ENCODE results near the gene MROH7. TPM values are rescaled to one million over a fixed set of nuclear protein-coding genes. Genes with fewer than 3 reads are reported as not detected.

MROH7 gene
- polyA plus RNA-seq, 3 donors = 1.1 TPM; not detected in 2

DNA sequence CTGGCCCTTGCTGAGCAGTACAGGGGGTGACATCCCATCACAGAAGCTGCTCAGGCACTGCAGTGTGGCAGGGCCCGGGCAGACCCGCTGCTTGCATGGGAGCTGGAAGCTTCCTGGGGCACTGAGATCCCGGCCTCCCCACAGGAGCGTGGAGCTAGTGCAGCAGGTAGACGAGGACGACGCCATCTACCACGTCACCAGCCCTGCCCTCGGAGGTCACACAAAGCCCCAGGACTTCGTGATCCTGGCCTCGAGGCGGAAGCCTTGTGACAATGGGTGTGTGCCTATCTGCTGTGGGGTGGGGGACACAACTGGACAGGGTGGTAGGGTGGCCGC, 34.6 kb upstream of the MROH7 start:
- intact Hi-C loops (cut with micrococcal nuclease) = no loop called here
- Mint-ChIP-seq H3K4me1 (peaks cover 2% of the 10 kb centered on the region), H3K9me3 (no peaks in the 10 kb centered on the region), H3K36me3 (peaks cover 3 to 23% of the 10 kb centered on the region in 2 donors), H3K27me3 (ENCODE audit: low read depth in 3 of 3) (no peaks in the 10 kb centered on the region), H3K4me3 (no peak overlapping the region), H3K27ac (peak overlapping the region in 1 of 7 donors; percentile 53)
- H3K4me3 ChIP-seq (replicated peaks in 1 of 3; ENCODE audit: low read depth in 2 of 3, low read length in 3 of 3) = no peak overlapping the region
- H2AFZ ChIP-seq (ENCODE audit: insufficient read depth, low read depth, low read length, poor library complexity, severe bottlenecking) = no peak overlapping the region
- no peak overlapping the region for H3K27ac ChIP-seq (ENCODE audit: low read depth in 1 of 2, low read length in 2 of 2)
- H3K9me3 ChIP-seq (replicated peaks in 1 of 2; ENCODE audit: control insufficient read depth in 1 of 2, insufficient read depth in 1 of 2, low read length in 2 of 2) = no peaks in the 10 kb centered on the region
- H3K9ac ChIP-seq (ENCODE audit: insufficient read depth, low read length, poor library complexity, severe bottlenecking) = no peak overlapping the region
- H3K4me2 ChIP-seq (replicated peaks; ENCODE audit: extremely low read depth, low read length, poor library complexity, severe bottlenecking) = no peak overlapping the region
- DNase-seq = no peak
- TF ChIP-seq, protein P1, sequence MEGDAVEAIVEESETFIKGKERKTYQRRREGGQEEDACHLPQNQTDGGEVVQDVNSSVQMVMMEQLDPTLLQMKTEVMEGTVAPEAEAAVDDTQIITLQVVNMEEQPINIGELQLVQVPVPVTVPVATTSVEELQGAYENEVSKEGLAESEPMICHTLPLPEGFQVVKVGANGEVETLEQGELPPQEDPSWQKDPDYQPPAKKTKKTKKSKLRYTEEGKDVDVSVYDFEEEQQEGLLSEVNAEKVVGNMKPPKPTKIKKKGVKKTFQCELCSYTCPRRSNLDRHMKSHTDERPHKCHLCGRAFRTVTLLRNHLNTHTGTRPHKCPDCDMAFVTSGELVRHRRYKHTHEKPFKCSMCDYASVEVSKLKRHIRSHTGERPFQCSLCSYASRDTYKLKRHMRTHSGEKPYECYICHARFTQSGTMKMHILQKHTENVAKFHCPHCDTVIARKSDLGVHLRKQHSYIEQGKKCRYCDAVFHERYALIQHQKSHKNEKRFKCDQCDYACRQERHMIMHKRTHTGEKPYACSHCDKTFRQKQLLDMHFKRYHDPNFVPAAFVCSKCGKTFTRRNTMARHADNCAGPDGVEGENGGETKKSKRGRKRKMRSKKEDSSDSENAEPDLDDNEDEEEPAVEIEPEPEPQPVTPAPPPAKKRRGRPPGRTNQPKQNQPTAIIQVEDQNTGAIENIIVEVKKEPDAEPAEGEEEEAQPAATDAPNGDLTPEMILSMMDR (IDR thresholded peaks at IDR 0.05) = no peak
- WGBS (ENCODE audit: insufficient coverage) = 100% methylated on average over 5 of the region's 13 CpGs
- H3K27me3 ChIP-seq (ENCODE audit: control insufficient read depth in 2 of 2, insufficient read depth in 2 of 2, low read length in 2 of 2) = no peaks in the 10 kb centered on the region
- H3K4me1 ChIP-seq (ENCODE audit: control insufficient read depth in 1 of 2, insufficient read depth in 2 of 2, low read length in 2 of 2) = no peaks in the 10 kb centered on the region
- H3K36me3 ChIP-seq (replicated peaks in 1 of 2; ENCODE audit: control insufficient read depth in 1 of 2, insufficient read depth in 2 of 2, low read length in 2 of 2) = peaks cover 0 to 2% of the 10 kb centered on the region in 2 donors
- no peaks in the 10 kb centered on the region for H3K79me2 ChIP-seq (ENCODE audit: insufficient read depth, low read length)
- no peaks in the 10 kb centered on the region for H4K20me1 ChIP-seq (ENCODE audit: insufficient read depth, low read length)

DNA sequence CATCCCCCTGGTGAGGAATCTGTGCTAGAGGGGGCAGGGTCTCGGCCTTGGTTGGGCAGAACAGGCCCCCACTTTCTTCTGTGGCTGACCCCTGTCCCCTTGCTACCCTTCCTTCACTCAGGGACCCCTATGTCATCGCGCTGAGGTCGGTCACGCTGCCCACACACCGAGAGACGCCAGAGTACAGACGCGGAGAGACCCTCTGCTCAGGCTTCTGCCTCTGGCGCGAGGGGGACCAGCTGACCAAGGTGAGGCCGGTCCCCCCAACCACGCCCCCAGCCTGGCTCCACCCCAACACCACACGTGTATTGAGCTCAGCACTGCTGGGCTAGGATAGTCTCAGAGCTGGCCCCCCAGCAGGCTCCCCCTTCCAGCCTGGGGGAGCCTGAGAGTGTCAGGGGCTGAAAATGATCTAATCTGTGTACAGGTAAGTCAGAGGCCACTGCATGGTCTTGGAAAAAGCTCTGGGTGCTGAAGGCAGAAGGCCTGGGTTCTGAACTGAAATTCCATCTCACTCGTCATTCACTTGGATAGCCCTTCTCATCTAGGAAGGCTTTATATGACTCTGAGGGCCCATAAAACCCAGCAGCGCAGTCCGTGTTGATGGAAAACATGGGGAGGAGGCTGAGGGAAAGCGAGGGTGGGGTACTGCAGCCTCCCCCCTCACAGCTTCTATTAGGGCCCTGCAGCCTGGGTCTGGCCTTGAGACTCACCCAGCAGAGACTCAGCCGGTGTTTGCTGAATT, 33.6 kb upstream of the MROH7 start:
- H3K4me1 Mint-ChIP-seq = peaks cover 2% of the 10 kb centered on the region
- peak overlapping the region in 1 of 7 donors; percentile 79 for H3K27ac Mint-ChIP-seq
- H3K4me1 ChIP-seq (ENCODE audit: control insufficient read depth in 1 of 2, insufficient read depth in 2 of 2, low read length in 2 of 2) = no peaks in the 10 kb centered on the region
- TF ChIP-seq, protein P1 (IDR thresholded peaks at IDR 0.05) = no peak
- no peaks in the 10 kb centered on the region for H3K9me3 Mint-ChIP-seq
- no peaks in the 10 kb centered on the region for H3K9me3 ChIP-seq (replicated peaks in 1 of 2; ENCODE audit: control insufficient read depth in 1 of 2, insufficient read depth in 1 of 2, low read length in 2 of 2)
- intact Hi-C loops (cut with micrococcal nuclease) = no loop called here
- no peak overlapping the region for H3K9ac ChIP-seq (ENCODE audit: insufficient read depth, low read length, poor library complexity, severe bottlenecking)
- H3K36me3 Mint-ChIP-seq = peaks cover 3 to 20% of the 10 kb centered on the region in 2 donors
- H2AFZ ChIP-seq (ENCODE audit: insufficient read depth, low read depth, low read length, poor library complexity, severe bottlenecking) = no peak overlapping the region
- H3K27ac ChIP-seq (ENCODE audit: low read depth in 1 of 2, low read length in 2 of 2) = no peak overlapping the region
- 98% methylated on average over 13 of the region's 19 CpGs for whole genome bisulfite sequencing (ENCODE audit: insufficient coverage)
- no peaks in the 10 kb centered on the region for H4K20me1 ChIP-seq (ENCODE audit: insufficient read depth, low read length)
- DNase-seq = no peak
- no peaks in the 10 kb centered on the region for H3K27me3 Mint-ChIP-seq (ENCODE audit: low read depth in 3 of 3)
- peaks cover 0 to 2% of the 10 kb centered on the region in 2 donors for H3K36me3 ChIP-seq (replicated peaks in 1 of 2; ENCODE audit: control insufficient read depth in 1 of 2, insufficient read depth in 2 of 2, low read length in 2 of 2)
- no peak overlapping the region for H3K4me3 ChIP-seq (replicated peaks in 1 of 3; ENCODE audit: low read depth in 2 of 3, low read length in 3 of 3)
- H3K79me2 ChIP-seq (ENCODE audit: insufficient read depth, low read length) = no peaks in the 10 kb centered on the region
- H3K27me3 ChIP-seq (ENCODE audit: control insufficient read depth in 2 of 2, insufficient read depth in 2 of 2, low read length in 2 of 2) = no peaks in the 10 kb centered on the region
- H3K4me2 ChIP-seq (replicated peaks; ENCODE audit: extremely low read depth, low read length, poor library complexity, severe bottlenecking) = no peak overlapping the region
- no peak overlapping the region for H3K4me3 Mint-ChIP-seq
